Measurements from ENCODE around the gene STK4.
"Not testable (repeated sequence)": the region's sequence is repeated elsewhere in the genome, so short reads cannot be mapped to it uniquely, and the experiment has no call there.

Gene STK4

DNA sequence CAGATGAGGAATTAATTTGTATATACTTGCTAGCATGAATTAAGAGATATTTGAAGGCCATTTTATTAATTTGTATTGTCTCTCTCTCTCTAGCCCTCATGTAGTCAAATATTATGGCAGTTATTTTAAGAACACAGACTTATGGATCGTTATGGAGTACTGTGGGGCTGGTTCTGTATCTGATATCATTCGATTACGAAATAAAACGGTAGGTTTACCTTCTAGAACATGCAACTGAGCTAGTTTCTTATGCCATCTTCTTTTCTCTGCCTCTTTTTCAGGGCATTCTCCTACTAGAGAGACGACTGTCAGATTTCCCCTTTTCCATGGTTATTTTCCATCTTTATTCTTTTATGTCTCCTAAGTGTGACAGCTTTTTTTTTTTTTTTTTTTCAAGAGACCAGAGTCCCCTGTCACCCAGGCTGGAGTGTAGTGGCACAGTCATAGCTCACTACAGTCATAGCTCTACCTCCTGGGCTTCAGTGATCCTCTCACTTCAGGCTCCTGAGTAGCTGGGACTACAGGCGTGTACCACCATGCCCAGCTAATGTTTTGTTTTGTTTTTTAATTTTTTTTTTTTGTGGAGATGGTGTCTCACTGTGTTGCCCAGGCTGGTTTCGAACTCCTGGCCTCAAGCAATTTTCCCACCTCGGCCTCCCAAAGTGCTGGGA is 15.6 kb downstream of the STK4 start:
- peaks cover 75% of the 10 kb centered on the region for H3K36me3 Mint-ChIP-seq (ENCODE audit: low read depth)
- H3K4me1 Mint-ChIP-seq (ENCODE audit: low read depth), result peaks cover 64% of the 10 kb centered on the region
- H3K9me3 Mint-ChIP-seq, result no peaks in the 10 kb centered on the region
- peak overlapping the region; percentile 72 for H3K27ac Mint-ChIP-seq
- no peaks in the 10 kb centered on the region for H3K27me3 Mint-ChIP-seq (ENCODE audit: low read depth)
- H3K4me3 Mint-ChIP-seq, result no peak overlapping the region
- DNase-seq (ENCODE audit: low spot score), result no peak

DNA sequence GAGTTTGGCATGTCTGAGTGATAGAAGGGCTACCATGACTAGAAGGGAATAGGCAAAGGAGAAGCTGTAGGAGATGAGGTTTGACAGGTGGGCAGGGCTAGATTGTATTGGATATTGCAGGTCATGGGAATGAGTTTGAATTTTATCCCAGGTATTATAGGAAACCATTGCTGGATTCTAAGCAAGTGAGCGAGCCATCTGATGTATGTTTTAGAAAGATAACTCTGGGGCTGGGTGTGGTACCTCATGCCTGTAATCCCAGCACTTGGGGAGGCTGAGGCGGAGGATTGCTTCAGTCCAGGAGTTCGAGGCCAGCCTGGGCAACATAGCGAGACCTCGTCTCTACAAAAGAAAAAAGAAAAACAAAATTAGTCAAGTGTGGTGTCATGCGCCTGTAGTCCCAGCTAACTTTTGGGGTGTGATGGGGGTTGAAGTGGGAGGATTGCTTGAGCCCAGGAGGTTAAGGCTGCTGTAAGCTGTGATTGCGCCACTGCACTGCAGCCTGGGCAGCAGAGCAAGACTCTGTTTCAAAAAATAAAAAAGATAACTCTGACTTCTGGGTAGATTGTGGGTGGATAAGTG is 16.9 kb downstream of the STK4 start:
- Mint-ChIP-seq H3K9me3 (no peaks in the 10 kb centered on the region), H3K27ac (peak overlapping the region; percentile 4), H3K36me3 (ENCODE audit: low read depth) (peaks cover 73% of the 10 kb centered on the region), H3K4me3 (no peak overlapping the region), H3K4me1 (ENCODE audit: low read depth) (peaks cover 56% of the 10 kb centered on the region), H3K27me3 (ENCODE audit: low read depth) (no peaks in the 10 kb centered on the region)
- no peak for DNase-seq (ENCODE audit: low spot score)

DNA sequence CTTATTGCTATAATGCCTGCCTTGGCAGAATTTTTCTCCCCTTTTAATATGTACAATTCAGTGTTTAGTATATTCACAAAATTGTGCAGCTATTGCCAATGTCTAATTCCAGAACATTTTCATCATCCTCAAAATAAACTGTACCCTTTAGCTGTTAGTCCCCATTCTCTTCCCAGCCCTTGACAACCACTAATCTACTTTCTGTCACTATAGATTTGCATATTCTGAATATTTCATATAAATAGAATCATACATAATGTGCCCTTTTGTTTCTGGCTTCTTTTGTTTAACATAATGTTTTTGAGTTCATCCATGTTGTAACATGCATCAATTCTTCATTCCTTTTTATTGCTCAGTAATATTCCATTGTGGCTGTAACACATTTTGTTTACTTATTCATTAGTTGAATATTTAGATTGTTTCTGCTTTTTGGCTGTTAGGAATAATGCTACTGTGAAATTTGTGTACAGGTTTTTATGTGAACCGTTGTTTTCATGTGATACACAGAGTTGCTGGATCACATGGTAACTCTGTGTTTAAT is 22.4 kb downstream of the STK4 start:
- no peak overlapping the region for H3K4me3 Mint-ChIP-seq

DNA sequence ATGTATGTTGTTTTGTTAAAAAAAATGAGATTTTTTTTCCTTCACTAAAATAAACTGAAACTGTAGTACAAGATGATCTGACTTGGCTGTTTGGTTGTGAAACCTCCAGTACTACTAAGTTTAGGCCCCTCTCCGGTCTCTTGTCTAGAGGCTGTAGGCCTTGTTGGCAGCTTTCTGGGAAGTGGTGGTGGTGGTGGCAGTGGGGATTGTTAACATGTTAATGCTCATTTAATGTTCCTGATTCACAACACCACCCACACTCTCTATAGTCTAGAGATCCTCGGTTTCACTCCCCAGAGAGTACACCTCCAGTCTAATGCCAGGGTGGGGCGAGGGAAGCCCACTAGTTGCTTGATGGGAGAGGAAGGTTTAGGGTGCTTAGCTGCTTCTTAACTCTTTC is 24.1 kb downstream of the STK4 start:
- Mint-ChIP-seq H3K27ac (peak overlapping the region; percentile 89), H3K4me1 (ENCODE audit: low read depth) (peaks cover 70% of the 10 kb centered on the region), H3K4me3 (peak overlapping the region; percentile 89), H3K27me3 (ENCODE audit: low read depth) (no peaks in the 10 kb centered on the region), H3K9me3 (no peaks in the 10 kb centered on the region), H3K36me3 (ENCODE audit: low read depth) (peaks cover 70% of the 10 kb centered on the region)
- DNase-seq (ENCODE audit: low spot score), result peak; percentile 60

More for the DNA sequence above, 22.4 kb downstream of the STK4 start:
- no peak for DNase-seq (ENCODE audit: low spot score)
- H3K27me3 Mint-ChIP-seq (ENCODE audit: low read depth), result no peaks in the 10 kb centered on the region
- H3K4me1 Mint-ChIP-seq (ENCODE audit: low read depth), result peaks cover 64% of the 10 kb centered on the region
- peaks cover 71% of the 10 kb centered on the region for H3K36me3 Mint-ChIP-seq (ENCODE audit: low read depth)
- H3K27ac Mint-ChIP-seq, result no peak overlapping the region
- no peaks in the 10 kb centered on the region for H3K9me3 Mint-ChIP-seq

DNA sequence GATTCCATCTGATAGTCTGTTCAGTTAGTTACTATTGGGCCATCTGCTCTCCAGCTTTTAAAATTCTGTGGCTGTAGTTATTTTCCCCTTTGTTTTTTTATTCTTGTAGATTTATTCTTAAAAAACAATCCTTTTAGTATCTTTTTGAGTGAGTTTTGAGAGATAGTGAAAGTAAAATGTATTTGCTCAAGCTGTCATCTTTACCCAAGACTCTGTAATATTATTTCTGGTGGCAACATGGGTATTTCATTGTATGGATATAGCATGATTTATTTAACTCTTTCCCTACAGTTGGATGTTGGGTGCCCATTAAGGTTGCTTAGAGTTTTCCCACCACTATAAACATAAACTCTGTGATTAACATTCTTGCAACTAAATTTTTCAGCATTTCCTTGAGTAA is 24.6 kb downstream of the STK4 start:
- DNase-seq (ENCODE audit: low spot score), result no peak
- H3K36me3 Mint-ChIP-seq (ENCODE audit: low read depth), result peaks cover 69% of the 10 kb centered on the region
- H3K4me3 Mint-ChIP-seq, result peak overlapping the region; percentile 89
- no peaks in the 10 kb centered on the region for H3K27me3 Mint-ChIP-seq (ENCODE audit: low read depth)
- peaks cover 68% of the 10 kb centered on the region for H3K4me1 Mint-ChIP-seq (ENCODE audit: low read depth)
- H3K9me3 Mint-ChIP-seq, result no peaks in the 10 kb centered on the region
- H3K27ac Mint-ChIP-seq, result peak overlapping the region; percentile 89

DNA sequence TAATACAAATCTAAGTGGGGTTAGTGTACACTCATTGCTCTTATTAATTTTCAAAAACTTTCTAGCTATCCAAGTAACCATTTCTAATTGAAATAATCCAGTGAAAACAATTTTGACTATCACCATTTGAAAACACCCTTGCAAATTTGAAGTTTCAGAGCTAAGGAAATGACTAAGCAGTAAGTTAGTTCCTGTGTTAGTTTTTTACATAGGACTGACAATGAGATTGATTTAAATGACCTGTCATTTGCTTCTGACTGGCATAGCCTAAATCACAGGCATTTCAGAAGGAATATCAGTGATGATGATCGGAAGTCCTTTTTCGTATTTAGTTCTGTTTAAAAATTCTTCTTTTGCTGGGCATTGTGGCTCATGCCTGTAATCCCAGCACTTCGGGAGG is 27.0 kb downstream of the STK4 start:
- H3K36me3 Mint-ChIP-seq (ENCODE audit: low read depth), result peaks cover 71% of the 10 kb centered on the region
- peaks cover 59% of the 10 kb centered on the region for H3K4me1 Mint-ChIP-seq (ENCODE audit: low read depth)
- no peaks in the 10 kb centered on the region for H3K27me3 Mint-ChIP-seq (ENCODE audit: low read depth)
- H3K9me3 Mint-ChIP-seq, result no peaks in the 10 kb centered on the region
- no peak for DNase-seq (ENCODE audit: low spot score)
- peak overlapping the region; percentile 81 for H3K27ac Mint-ChIP-seq
- H3K4me3 Mint-ChIP-seq, result peak overlapping the region; percentile 71

DNA sequence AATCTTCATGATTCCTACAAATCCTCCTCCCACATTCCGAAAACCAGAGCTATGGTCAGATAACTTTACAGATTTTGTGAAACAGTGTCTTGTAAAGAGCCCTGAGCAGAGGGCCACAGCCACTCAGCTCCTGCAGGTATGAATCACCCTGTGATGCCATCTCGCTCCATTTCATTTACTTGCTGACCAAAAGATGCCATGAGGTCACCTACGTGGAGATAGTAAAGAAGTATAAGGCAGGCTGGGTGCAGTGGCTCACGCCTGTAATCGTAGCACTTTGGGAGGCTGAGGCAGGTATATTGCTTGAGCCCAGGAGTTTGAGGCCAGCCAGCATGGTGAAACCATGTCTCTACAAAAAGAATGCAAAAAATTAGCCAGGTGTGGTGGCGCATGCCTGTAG is 30.9 kb downstream of the STK4 start:
- H3K9me3 Mint-ChIP-seq, result no peaks in the 10 kb centered on the region
- H3K36me3 Mint-ChIP-seq (ENCODE audit: low read depth), result peaks cover 74% of the 10 kb centered on the region
- no peak for DNase-seq (ENCODE audit: low spot score)
- H3K27ac Mint-ChIP-seq, result no peak overlapping the region
- peaks cover 29% of the 10 kb centered on the region for H3K4me1 Mint-ChIP-seq (ENCODE audit: low read depth)
- no peak overlapping the region for H3K4me3 Mint-ChIP-seq
- no peaks in the 10 kb centered on the region for H3K27me3 Mint-ChIP-seq (ENCODE audit: low read depth)

DNA sequence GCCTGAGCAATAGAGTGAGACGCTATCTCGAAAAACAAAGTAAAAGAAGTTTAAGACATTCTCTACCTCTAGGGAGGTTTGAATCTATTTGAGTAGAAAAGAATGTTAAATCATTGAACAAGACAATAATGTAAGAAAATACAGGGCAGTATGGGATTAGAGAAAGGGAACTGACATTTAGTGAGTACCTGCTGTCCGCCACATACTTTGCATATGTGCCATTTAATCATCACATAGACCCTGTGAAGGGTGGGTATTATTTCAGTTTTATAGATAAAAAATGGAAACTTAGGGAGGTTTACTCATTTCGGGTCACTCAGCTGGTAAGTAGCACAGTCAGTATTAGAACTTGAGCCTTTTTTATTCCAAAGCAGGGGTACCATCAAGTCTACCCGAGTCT is 31.4 kb downstream of the STK4 start:
- H3K36me3 Mint-ChIP-seq (ENCODE audit: low read depth), result peaks cover 74% of the 10 kb centered on the region

DNA sequence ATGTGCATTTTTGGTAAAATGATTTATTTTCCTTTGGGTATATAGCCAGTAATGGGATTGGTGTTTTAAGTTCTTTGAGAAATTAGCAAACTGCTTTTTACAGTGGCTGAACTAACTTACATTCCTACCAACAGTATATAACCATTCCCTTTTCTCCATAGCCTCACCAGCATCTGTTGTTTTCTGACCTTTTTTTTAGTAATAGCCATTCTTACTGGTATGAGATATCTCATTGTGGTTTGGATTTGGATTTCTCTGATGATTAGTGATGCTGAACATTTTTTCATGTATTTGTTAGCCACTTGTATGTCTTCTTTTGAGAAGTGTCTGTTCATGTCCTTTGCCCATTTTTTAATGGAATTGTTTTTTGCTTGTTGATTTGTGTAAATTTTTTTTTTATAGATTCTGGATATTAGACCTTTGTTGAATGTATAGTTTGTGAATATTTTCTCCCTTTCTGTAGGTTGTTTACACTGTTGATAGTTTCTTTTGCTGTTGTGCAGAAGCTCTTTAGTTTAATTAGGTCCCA is 42.3 kb downstream of the STK4 start:
- Mint-ChIP-seq H3K9me3 (no peaks in the 10 kb centered on the region), H3K27me3 (ENCODE audit: low read depth) (no peaks in the 10 kb centered on the region), H3K27ac (no peak overlapping the region), H3K36me3 (ENCODE audit: low read depth) (peaks cover 59% of the 10 kb centered on the region), H3K4me1 (ENCODE audit: low read depth) (peaks cover 34% of the 10 kb centered on the region), H3K4me3 (no peak overlapping the region)
- DNase-seq (ENCODE audit: low spot score), result no peak

More for the DNA sequence above, 31.4 kb downstream of the STK4 start:
- no peak overlapping the region for H3K4me3 Mint-ChIP-seq
- H3K27me3 Mint-ChIP-seq (ENCODE audit: low read depth), result no peaks in the 10 kb centered on the region
- H3K9me3 Mint-ChIP-seq, result no peaks in the 10 kb centered on the region
- no peak overlapping the region for H3K27ac Mint-ChIP-seq
- H3K4me1 Mint-ChIP-seq (ENCODE audit: low read depth), result peaks cover 26% of the 10 kb centered on the region
- no peak for DNase-seq (ENCODE audit: low spot score)

DNA sequence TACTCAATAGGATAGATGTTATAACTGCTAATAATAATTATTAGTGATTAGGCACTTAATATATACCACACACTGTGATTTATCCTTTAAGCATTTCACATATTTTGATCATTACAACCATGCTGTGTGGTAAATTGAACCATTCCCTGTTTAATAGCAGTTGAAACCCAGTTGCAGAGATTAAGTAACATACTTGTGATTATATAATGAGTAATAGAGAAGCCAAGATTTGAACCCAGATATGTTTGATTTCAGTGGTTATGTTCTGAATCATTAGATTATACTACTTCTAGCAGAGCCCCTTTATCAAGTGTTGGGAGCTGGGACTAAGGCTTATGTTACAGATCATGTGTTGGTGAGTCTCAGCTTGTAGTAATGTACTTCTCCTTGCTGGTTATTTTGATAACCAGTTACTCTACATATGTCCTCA is 44.1 kb downstream of the STK4 start:
- H3K27ac Mint-ChIP-seq, result no peak overlapping the region

DNA sequence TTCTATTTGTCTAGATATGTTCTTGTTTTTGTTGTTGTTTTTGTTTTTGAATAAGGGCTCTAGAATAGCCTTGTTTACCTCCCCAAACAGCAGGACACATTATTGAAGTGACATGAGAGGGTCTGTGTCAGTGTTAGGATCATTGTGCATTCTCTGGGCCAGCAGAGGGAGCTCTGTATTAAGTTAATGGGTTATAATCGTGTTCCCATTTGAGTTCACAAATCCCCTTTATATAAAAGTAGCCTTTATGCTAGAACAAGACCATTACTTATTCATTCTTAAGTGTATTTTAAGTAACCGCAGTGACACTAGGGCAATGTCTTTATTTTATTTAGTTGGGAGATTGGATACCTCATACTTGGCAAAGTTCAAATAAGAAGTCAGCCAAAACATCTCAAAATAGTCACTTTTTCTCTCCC is 44.8 kb downstream of the STK4 start:
- H3K27ac Mint-ChIP-seq, result no peak overlapping the region
- peaks cover 60% of the 10 kb centered on the region for H3K36me3 Mint-ChIP-seq (ENCODE audit: low read depth)
- peaks cover 34% of the 10 kb centered on the region for H3K4me1 Mint-ChIP-seq (ENCODE audit: low read depth)
- no peak for DNase-seq (ENCODE audit: low spot score)
- no peak overlapping the region for H3K4me3 Mint-ChIP-seq
- no peaks in the 10 kb centered on the region for H3K9me3 Mint-ChIP-seq
- H3K27me3 Mint-ChIP-seq (ENCODE audit: low read depth), result no peaks in the 10 kb centered on the region

More for the DNA sequence above, 44.1 kb downstream of the STK4 start:
- H3K4me1 Mint-ChIP-seq (ENCODE audit: low read depth), result peaks cover 34% of the 10 kb centered on the region
- peaks cover 59% of the 10 kb centered on the region for H3K36me3 Mint-ChIP-seq (ENCODE audit: low read depth)
- H3K4me3 Mint-ChIP-seq, result no peak overlapping the region
- DNase-seq (ENCODE audit: low spot score), result no peak
- no peaks in the 10 kb centered on the region for H3K9me3 Mint-ChIP-seq
- no peaks in the 10 kb centered on the region for H3K27me3 Mint-ChIP-seq (ENCODE audit: low read depth)

DNA sequence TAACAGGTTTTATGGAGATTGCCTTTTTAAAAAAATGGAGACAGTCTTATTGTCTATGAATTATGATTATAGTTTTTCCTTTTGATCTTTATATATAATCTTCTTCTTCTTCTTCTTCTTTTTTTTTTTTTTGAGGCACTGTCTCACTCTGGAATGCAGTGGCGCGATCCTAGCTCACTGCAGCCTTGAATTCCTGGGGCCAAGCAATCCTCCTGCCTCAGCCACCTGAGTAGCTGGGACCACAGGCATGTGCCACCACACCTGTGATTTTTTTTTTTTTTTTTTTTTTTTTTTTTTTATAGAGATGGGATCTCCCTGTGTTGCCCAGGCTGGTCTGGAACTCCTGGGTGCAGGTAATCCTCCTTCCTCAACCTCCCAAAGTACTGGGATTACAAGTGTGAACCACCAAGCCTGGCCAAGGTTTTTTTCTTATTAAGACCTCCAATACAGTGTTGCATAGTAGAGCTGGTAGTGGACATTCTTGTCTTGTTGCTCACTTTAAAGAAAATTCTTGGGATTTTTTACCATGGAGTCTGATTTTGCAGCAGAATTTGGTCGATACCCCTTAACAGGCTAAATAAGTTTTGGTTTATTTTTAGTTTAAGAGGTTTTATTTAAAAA is 46.5 kb downstream of the STK4 start:
- H3K36me3 Mint-ChIP-seq (ENCODE audit: low read depth), result peaks cover 59% of the 10 kb centered on the region
- H3K4me3 Mint-ChIP-seq, result no peak overlapping the region
- H3K4me1 Mint-ChIP-seq (ENCODE audit: low read depth), result peaks cover 32% of the 10 kb centered on the region

DNA sequence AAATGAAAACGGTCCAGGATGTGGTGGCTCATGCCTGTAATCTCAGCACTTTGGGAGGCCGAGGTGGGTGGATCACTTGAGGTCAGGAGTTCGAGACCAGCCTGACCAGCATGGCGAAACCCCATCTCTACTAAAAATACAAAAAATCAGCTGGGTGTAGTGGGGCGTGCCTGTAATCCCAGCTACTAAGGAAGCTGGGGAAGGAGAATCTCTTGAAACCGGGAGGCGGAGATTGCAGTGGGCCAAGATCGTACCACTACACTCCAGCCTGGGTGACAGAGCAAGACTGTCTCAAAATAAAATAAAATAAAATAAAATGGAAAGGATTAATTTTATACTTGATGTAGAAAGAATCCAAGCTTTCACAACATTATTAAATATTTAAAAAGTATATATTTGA is 47.8 kb downstream of the STK4 start:
- not testable (repeated sequence) for DNase-seq (ENCODE audit: low spot score); H3K9me3 Mint-ChIP-seq; H3K4me3 Mint-ChIP-seq; H3K27me3 Mint-ChIP-seq (ENCODE audit: low read depth); H3K27ac Mint-ChIP-seq
- H3K4me1 Mint-ChIP-seq (ENCODE audit: low read depth), result peaks cover 26% of the 10 kb centered on the region
- H3K36me3 Mint-ChIP-seq (ENCODE audit: low read depth), result peaks cover 53% of the 10 kb centered on the region

More for the DNA sequence above, 46.5 kb downstream of the STK4 start:
- Mint-ChIP-seq H3K27me3 (ENCODE audit: low read depth) (no peaks in the 10 kb centered on the region), H3K9me3 (no peaks in the 10 kb centered on the region), H3K27ac (no peak overlapping the region)
- no peak for DNase-seq (ENCODE audit: low spot score)

Data from T-helper 2 cell treated with Interferon-gamma antibody and Interleukin-4, amounts not matched to agents 5 μg/mL and 100 μg/mL, for 36 hours (primary cell).